NCI-H2107 treated with DMSO at 0.1 percent for 48 hours (cell line): ENCODE data around the gene MESD.

Source experiments
- DNase-seq: peaks from one replicate; lab custom pipeline; 2025; ENCODE audit not compliant: unreplicated experiment; lab: John Stamatoyannopoulos, UW

MESD gene

DNA sequence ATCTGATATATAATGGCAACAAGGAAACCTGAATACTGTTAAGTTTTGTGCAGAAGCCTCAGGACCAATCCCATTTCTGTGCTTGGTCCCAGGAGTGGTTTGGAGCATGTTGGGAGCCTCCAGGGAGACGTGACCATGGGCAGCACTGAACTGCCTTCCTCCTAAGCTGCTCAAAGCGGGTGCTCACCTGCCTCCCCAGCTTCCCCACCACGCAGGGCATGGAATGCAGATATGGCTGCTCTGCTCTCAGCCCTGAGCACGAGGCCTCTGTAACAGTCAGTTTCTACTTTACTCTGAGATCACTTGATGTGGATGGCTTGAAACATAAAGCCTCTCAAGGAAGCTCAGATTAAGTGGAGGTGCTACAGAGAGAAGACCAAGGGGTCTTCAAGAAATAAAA lies 49.3 kb downstream of the MESD start:
- no peak for DNase-seq

DNA sequence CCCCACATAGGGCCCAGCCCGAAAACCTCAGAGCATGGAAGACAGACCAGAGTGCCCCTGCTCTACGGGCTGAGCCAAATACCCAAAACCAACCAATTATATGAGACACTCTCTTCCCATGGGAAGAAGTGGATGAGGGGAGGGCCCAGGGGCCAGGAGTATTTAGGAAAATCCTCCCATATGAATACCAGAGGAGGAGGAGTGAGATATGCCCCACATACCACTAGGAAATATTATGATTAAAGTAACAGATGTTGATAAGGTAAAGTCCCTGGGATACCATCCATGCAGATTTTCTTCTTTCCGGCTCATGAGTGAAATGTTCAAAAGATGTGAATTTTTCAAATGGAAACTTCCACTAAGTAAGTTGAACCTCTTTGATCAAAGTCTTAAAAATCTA lies 50.4 kb downstream of the MESD start:
- DNase-seq: no peak

DNA sequence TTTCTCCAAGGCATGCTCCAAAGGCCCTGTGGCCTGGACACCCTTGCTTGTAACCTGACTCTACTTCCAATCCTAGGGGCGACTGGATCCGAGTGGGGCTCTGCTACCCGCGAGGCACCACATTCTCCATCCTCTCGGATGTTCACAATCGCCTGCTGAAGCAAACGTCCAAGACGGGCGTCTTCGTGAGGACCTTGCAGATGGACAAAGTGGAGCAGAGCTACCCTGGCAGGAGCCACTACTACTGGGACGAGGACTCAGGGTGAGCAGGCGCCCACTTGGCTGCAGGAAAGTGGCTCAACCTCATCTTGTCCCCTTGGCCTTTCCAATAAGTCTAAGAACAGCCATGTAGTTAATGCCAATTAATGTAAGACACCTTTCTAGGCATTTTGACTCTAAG lies 51.9 kb downstream of the MESD start:
- DNase-seq: no peak

DNA sequence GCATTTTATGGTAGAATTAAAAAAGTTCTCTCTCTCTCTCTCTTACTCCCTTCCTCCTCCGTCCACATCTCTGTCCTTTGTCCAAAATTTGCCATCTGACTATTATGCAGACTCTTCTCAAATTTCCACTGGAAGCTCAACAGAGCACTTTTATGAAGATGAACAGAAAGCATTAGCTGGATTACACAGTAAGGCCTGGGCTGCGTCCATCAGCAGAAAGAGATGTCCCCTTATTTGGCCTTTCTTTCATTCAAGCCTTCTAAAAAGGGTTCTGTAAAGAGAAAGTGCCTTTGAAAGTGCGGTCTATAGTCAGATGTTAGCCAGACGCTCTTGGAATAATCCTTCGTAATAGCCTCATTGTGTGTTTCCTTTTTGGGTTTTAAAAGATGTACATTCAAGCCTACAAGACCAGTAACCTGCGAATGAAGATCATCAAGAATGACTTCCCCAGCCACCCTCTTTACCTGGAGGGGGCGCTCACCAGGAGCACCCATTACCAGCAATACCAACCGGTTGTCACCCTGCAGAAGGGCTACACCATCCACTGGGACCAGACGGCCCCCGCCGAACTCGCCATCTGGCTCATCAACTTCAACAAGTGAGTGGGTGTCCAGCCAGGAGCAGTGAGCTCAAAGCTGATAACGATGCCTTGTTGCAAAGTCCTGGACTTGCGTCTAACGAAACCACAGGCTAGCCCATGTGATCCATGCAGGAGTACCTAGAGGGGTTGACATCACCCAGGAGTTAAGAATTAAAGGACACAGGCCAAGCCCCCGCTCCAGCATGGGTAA lies 53.1 kb downstream of the MESD start:
- DNase-seq: no peak

DNA sequence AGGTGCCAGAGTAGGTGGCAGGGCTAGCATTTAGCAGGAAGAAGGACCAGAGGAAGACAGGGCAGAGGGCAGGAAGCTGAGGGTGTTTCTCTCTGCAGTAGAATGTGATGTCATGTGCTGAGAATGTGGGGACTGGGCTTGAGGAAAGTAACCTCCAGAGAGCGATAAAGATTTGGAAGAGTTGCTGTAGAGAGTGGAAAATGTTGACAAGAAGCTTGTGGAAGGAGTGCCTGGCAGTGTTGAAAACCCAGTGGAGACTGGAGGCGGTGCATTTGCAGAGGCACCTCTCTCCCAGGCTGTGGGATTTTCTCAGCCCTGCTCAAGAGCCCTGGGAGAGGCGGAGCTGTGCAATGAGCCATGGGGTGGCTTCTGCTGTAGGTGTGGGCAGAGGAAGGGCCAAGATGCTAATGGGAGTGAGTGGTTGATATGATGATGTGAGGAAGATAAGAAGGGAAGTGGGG lies 54.8 kb downstream of the MESD start:
- no peak for DNase-seq

DNA sequence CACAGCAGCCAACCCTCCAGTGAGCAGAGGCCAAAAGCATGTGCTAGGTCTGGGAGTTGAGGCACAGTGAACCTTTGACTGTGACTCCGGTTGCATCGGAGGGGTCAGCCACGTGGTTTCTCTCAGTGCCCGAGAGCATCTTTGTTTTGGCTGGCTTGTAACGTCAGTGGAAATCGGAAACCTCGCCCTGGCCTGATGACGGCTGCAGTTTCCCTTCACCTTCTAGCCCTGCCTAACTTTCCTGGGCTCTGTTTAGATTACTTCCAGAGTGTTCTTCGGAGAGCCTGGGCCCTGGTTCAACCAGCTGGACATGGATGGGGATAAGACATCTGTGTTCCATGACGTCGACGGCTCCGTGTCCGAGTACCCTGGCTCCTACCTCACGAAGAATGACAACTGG lies 56.6 kb downstream of the MESD start:
- DNase-seq: no peak

DNA sequence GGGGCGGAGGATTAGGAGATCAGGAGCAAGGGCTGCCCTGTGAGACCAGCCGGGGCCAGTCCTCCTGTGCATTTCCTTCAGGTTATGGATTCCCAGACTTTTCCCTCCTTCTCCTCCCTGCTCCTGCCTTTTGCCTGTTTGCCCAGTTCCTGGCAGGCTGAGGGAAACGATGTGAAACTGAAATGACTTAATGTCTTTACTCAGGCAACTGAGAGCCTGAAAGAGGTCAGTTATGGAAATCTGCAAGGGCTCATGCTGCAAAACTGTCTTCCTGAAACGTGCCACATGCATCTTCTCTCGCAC lies 57.2 kb downstream of the MESD start:
- DNase-seq: no peak

DNA sequence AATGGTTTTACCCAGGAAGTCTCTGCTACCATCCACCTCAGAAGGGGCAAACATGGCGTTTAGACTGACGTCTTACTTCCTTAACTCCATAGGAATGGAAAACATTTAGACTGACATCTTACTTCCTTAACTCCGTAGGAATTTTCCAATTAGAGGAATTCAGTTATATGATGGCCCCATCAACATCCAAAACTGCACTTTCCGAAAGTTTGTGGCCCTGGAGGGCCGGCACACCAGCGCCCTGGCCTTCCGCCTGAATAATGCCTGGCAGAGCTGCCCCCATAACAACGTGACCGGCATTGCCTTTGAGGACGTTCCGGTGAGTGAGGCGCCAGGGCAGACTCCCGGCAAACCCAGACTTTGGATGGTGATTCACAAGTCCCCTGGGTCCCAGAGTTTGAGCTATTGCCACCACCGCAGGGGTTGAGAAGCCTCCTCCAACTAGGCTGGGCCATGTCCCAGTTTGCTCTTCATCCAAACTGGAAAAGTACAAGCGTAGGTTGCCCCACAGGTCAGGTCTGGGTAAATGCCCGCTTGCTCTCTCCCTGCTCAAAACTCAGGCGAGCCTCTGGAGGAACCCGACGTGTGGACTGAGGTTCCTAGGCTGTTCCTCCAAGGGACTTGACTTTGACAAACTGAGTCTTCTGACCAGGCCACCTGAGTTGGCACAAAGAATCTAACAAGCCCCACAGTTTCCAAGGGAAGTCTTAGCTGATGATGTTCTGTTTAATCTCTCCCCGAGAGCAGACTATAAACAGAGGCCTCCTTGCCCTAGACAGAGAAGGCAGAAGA lies 57.7 kb downstream of the MESD start:
- no peak for DNase-seq

DNA sequence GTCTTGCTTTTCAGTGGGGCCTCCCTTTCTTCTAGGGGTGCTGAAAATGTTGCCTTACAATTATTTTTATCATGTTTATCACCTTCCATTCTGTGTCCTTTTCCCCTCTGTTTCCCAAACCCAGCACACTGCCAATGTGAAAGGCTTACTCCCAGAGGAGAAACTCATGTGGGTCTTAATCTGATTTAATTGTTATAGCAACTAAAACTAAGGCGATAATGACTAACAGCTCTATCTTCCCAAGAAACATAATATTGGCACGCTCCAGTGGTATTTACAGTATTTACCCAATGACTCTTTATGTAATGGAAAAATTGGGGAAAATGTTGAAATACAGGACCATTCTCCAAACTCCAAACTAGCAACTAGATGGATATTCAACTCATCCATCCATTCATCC lies 58.4 kb downstream of the MESD start:
- no peak for DNase-seq

DNA sequence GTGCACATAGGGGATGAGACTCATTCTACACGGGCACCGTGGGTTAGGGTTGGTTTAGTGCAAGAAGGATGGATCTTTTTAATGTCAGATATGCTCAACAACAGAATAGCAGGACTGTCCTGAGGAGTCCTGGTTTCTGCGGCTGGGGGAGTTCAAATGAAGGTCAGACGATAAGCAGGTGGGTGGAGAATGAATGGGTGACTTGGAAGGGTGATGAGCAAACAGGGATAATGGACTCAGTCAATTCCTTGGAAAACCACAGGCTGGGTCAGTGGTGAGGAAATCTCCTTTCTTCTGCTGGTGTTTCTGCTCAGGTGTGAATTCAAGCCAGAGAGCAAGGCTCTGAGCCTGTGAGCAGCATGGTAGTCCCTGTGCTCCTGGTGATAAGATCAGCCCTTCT lies 59.9 kb downstream of the MESD start:
- no peak for DNase-seq

DNA sequence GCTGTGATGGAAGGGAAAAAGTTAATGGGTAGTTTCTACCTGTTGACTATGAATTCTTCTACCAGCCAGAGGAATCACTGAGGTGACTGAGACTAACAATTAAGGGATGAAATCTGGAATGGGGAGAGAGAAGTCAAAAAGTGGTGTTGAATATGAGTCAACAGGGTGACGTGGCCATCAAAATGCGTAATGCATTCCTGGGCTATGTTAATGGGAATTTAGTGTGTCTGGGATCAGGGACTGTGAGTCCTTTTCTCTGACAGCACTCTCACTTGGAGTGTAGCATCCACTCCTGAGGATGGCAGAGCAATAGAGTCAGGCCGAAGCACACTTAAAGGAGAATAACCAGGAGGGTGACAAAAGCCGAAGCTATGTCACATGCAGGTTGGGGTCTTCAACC lies 60.4 kb downstream of the MESD start:
- no peak for DNase-seq

DNA sequence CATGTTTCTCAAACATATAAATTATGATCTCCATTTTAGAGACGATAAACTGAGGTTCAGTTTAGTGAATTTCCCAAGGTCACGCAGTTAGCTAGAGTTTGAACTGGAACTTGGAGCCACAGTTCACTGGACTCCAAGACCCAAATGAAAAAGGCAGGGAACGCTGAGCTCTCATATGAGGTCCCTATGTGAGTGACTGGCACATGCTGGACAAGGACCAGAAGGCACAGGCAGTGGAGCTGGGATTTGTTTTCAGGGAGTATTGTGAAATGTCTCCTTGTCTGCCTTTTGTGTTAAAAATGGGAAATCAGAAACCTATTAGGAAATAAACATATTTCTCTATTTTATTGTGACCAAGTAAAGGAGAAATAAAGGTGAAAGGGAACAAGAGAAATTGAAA lies 63.5 kb downstream of the MESD start:
- no peak for DNase-seq

DNA sequence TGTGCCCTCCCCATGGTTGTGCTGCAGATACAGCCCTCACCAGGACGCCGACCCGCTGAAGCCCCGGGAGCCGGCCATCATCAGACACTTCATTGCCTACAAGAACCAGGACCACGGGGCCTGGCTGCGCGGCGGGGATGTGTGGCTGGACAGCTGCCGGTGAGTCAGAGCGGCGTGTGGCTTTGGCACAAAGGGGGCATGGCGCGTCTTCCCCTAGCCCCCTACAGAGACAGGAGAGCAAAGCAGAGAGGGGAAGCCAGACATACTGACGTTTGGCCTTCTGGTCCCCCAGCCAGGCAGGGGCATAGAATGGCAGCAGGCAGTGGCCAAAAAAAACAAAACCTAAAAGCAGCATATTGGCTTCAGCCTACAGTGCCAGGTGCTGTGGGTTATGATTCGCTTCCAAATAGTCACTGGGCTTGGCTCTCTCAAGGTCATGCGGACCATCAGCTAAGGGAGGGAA lies 64.0 kb downstream of the MESD start:
- DNase-seq: no peak

DNA sequence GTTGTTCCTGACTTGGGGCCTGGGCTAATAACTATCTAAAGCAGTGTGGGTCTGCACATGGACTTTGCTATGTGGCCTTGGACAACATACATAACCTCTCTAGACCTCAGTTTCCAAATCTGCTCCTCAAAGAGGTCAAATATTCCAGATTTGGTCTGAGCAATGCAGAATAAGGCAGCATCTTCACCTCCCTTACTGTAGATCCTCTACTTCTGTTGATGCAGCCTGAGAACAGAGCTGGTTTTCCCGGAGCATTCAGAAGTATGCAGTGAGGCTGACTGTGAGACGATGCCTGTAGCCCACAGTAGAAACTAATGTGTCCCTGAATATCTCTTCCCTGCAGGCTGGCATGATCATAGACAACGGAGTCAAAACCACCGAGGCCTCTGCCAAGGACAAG lies 65.3 kb downstream of the MESD start:
- no peak for DNase-seq

DNA sequence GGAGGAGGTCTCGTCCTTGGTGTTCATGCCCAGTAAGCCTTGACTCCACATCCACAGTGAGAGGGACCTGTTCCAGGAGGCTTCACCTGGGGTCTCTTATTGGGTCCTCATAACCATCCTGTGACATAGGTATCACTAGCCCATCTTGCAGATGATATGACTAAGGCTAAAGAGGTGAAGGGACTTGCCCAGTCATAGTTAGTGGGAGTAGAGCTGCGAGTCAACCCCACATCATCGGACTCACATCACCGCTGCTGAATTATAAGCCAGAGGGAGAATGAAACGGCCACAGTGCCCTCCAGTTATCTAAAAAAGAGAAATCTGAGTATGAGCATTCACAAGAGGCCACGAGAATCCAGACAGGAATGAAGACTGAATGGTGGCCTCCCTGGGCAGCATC lies 66.0 kb downstream of the MESD start:
- DNase-seq: no peak

DNA sequence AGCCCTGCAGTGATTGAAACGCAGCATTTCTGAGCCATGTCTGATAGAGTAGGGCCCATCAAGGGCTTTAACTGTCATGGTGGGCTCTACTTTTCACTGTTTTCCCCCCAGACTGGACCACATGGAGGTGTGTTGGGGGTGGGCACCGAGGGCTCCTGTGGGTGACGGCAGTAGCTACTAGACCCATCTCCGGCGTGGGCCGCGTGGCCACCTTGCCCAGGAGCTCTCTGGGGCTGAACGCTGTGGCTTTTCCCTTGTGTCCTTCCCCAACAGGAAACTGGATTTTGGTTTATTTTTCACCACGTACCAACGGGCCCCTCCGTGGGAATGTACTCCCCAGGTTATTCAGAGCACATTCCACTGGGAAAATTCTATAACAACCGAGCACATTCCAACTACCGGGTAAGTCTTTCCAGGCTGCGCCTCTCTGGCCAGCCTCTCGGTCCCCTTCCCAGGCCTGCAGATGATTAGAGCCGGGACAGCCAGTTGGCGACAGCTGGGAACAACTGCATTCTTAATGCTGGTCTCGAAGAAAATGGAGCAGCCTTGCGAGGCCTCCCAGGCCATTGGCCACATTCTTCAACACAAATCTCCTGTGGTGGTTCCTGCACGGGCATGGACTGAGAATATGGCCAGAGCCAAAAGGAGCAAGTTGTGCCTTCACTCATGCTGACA lies 67.7 kb downstream of the MESD start:
- no peak for DNase-seq

DNA sequence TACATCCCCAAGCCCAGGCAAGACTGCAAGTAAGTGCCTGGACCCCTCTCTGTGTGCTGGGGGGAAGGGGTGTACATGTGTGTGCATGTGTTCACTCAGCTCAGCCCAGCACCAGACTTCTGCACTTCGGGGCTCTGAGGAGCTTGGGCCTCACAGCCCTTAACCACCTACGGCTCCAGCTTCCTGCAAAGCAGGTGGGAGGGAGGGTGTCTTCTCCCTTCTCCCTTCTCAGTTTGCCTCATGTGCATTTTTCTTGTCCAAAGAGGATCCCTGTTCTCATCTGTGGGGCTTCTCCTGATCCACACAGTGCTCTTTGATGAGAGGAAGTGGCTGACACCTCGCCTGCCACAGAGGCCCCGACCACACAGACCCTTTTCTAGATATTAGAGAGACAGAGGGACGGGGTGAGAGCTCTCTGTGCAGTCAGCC lies 69.3 kb downstream of the MESD start:
- DNase-seq: no peak

DNA sequence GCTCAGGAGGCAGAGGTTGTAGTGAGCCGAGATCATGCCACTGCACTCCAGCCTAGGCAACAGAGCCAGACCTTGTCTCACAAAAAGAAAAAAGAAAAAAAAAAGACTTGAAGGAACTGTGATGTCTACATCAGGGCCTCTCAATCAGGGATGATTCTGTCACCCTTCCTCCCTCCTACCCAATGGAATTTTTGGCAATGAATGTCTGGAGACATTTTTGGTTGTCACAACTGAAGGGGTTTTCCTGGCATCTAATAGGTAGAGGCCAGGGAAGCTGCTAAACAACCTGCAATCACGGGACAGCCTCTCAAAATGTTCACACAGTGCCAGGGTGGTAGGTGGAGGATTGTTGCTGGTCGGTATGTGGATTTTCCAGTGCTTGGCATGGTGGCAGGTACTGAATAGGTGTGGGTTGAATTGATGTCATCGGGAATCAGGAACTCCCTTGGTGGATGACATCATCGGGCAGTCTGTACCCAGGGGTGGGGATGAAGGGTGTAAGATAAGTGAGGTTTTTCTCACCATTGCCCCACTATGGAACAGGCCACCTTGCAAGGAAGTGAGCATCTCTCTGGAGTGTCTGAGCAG lies 71.3 kb downstream of the MESD start:
- DNase-seq: no peak

DNA sequence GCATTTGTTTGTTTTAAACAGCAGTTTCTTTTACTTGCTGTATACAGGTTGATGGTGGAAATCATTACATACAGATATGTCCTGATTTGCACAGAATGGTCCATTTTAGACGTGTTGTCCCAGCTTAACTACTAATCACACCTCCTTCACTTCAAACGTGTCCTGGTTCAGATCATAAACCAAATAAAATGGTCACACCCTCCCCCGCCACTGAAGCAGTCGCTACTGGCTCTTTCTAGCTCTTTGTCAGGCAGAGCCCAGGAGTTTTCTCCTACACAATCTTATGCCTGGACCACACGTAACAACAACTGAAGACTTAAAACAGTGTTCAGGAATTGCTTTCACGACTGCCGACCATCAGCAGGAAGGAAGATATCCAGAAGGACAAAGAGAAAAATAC lies 73.6 kb downstream of the MESD start:
- no peak for DNase-seq

DNA sequence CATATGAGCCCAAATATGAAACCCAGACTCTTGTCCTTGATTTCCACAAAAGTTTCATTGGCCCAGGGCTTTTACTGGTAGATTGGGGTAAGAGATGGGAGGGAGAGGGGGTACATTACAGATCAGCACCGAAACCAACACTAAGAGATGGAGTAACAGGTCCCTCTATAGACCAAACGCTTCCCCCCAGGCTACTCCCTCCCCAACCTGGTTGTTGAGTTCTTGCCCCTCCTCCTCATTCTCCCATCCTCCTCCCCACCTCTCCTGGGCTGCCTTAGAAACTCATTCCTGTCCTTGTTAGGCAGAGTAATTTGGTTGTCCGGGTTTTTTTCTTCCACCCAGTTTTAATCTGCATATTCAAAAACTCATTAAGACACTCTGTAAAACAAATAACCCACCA lies 74.1 kb downstream of the MESD start:
- DNase-seq: no peak

DNA sequence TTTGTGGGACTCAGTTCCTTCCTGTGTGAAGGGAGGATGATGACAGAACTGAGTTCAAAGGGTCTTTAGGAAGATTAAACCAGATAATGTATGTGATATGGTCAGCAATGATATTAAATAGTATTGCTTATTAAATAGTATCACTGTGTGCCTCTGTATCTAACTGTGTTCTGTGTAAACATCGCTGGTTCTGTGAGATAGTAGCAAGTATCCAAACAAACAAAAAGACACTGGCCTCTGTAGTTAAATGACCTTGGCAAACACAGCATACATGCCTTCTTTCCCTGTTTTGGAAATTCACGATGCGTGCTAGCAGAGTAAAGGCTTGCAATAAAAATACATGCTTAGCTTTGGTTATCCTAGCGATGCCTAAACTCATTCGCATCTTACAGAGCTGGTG lies 76.1 kb downstream of the MESD start:
- DNase-seq: no peak

DNA sequence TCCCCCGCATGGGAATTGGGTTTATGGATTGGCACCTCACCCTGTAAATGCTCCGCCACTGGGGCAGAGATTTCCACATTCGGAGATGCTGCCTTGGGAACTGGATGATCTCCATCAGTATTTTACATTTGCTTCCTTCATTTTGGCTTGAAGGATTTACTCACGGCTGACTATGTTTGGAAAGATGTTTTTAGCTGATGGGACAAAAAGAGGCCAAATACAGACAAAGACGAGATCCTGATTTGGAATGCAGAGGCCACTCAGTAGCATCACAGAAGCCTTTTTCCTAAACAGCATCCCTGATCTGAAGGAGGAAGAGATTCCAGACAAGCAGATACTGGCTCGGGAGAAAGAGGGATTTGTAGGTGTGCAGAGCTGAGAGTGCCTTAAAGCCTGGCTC lies 76.9 kb downstream of the MESD start:
- no peak for DNase-seq
